H1 (cell line): ENCODE data around the gene TRIM46. TPM values are rescaled to one million over a fixed set of nuclear protein-coding genes. Genes with fewer than 3 reads are reported as not detected.

ENCODE experiments used
- CTCF ChIA-PET: fragments of 300-600 bp; sonication (Branson Sonifier 250); formaldehyde crosslinking; loops from one replicate; lab custom pipeline; 2021; ENCODE audit not compliant: partially characterized antibody; lab: Charles Lee
- POLR2A ChIA-PET: fragments of 300-600 bp; sonication (Branson Sonifier 250); formaldehyde crosslinking; loops from one replicate; lab custom pipeline; 2021; ENCODE audit warnings: inconsistent platforms; ENCODE audit not compliant: partially characterized antibody; lab: Charles Lee
- DNase-seq, 2 experiments: peaks; one replicate each; pipeline versions ENCODE4 v3.0.0 to v3.0.0-alpha.2; 2010 to 2022; ENCODE audit warnings: low spot score in 2 of 2, low read depth in 1 of 2, mixed read lengths in 1 of 2
- FAIRE-seq: peaks from 2 replicates; lab custom pipeline; 2011; peaks lifted over from hg19 to GRCh38; lab: Jason Lieb, UNC
- H2AFZ ChIP-seq: 2 replicates; pipeline ENCODE4 v1.8.1; 2012; ENCODE audit warnings: low read length, inconsistent platforms
- H2AK5ac ChIP-seq: 2 replicates; pipeline ENCODE4 v1.6.1; 2013; ENCODE audit warnings: low read depth, low read length
- H2BK120ac ChIP-seq: replicated peaks from 2 replicates; pipeline ENCODE3; 2013; ENCODE audit warnings: low read depth, low read length, inconsistent platforms
- H2BK12ac ChIP-seq: 2 replicates; pipeline ENCODE4 v1.6.1; 2013; ENCODE audit warnings: low read depth, low read length
- H2BK15ac ChIP-seq: 2 replicates; pipeline ENCODE4 v1.6.1; 2013; ENCODE audit warnings: low read length
- H2BK20ac ChIP-seq: 2 replicates; pipeline ENCODE4 v1.6.1; 2013; ENCODE audit warnings: low read length
- H2BK5ac ChIP-seq: 2 replicates; pipeline ENCODE4 v1.6.1; 2013; ENCODE audit warnings: low read depth, low read length
- H3K14ac ChIP-seq: 2 replicates; pipeline ENCODE4 v1.6.1; 2013; ENCODE audit warnings: inconsistent platforms; ENCODE audit not compliant: insufficient read length
- H3K18ac ChIP-seq: 2 replicates; pipeline ENCODE4 v1.6.1; 2013; ENCODE audit warnings: low read length; ENCODE audit errors: extremely low read depth
- H3K23ac ChIP-seq: 2 replicates; pipeline ENCODE4 v1.6.1; 2013; ENCODE audit warnings: inconsistent platforms; ENCODE audit not compliant: insufficient read length
- H3K23me2 ChIP-seq: 2 replicates; pipeline ENCODE4 v1.6.1; 2013; ENCODE audit warnings: low read depth, low read length
- H3K27ac ChIP-seq: 2 replicates; pipeline ENCODE4 v1.6.1; 2011; ENCODE audit warnings: low read depth, low read length, inconsistent platforms
- H3K27me3 ChIP-seq, 4 experiments: replicated peaks in 1 of 4; 1 replicate in 1 of 4; 2 replicates in 3 of 4; pipeline versions ENCODE4 v1.6.1 to v1.8.1; 2011 to 2013; ENCODE audit warnings: low read length in 3 of 4, mild to moderate bottlenecking in 3 of 4, inconsistent platforms in 2 of 4, mixed read lengths in 2 of 4, moderate library complexity in 1 of 4; ENCODE audit not compliant: control insufficient read depth in 3 of 4, insufficient read depth in 3 of 4; ENCODE audit errors: extremely low read depth in 1 of 4
- H3K36me3 ChIP-seq, 4 experiments: 2 replicates each; pipeline versions ENCODE4 v1.6.1 to v1.8.1; 2011 to 2013; ENCODE audit warnings: mild to moderate bottlenecking in 4 of 4, low read length in 3 of 4, moderate library complexity in 2 of 4, control low read depth in 1 of 4, inconsistent platforms in 1 of 4; ENCODE audit not compliant: insufficient read depth in 4 of 4, control insufficient read depth in 2 of 4
- H3K4ac ChIP-seq: replicated peaks from 2 replicates; pipeline ENCODE3; 2013; ENCODE audit warnings: low read length, low read depth, mixed read lengths, inconsistent platforms; ENCODE audit not compliant: insufficient read length
- H3K4me1 ChIP-seq, 4 experiments: replicated peaks in 1 of 4; 1 replicate in 1 of 4; 2 replicates in 3 of 4; pipeline versions ENCODE4 v1.6.1 to v1.8.1; 2011 to 2013; ENCODE audit warnings: low read length in 3 of 4, inconsistent platforms in 2 of 4, mixed read lengths in 1 of 4; ENCODE audit not compliant: insufficient read depth in 4 of 4, control insufficient read depth in 3 of 4
- H3K4me2 ChIP-seq, 2 experiments: 2 replicates each; pipeline versions ENCODE4 v1.6.1 to v1.8.1; 2011 to 2013; ENCODE audit warnings: low read depth in 2 of 2, low read length in 2 of 2, control low read depth in 1 of 2, inconsistent platforms in 1 of 2, mild to moderate bottlenecking in 1 of 2; ENCODE audit not compliant: insufficient read depth in 1 of 2
- H3K4me3 ChIP-seq, 4 experiments: fragments of 200-600, 300-600 bp in 1 of 4; sonication (generic), shearing (Covaris generic), sonication (Bioruptor Twin) in 1 of 4; 2 replicates each; pipeline versions ENCODE4 v1.5.1 to v1.8.1; 2011 to 2016; ENCODE audit warnings: low read length in 4 of 4, low read depth in 3 of 4, control low read depth in 2 of 4, inconsistent platforms in 2 of 4, mild to moderate bottlenecking in 2 of 4, mixed read lengths in 1 of 4, moderate library complexity in 1 of 4; ENCODE audit not compliant: insufficient read depth in 2 of 4; ENCODE audit errors: extremely low read depth in 1 of 4
- H3K56ac ChIP-seq: replicated peaks from 2 replicates; pipeline ENCODE3; 2013; ENCODE audit warnings: low read depth, mild to moderate bottlenecking, mixed read lengths, low read length, inconsistent platforms; ENCODE audit not compliant: insufficient read length
- H3K79me1 ChIP-seq: 2 replicates; pipeline ENCODE4 v1.6.1; 2013; ENCODE audit warnings: low read depth, low read length, control low read depth
- H3K79me2 ChIP-seq, 2 experiments: 2 replicates each; pipeline versions ENCODE4 v1.6.1 to v1.8.1; 2012 to 2013; ENCODE audit warnings: low read length in 2 of 2, mild to moderate bottlenecking in 2 of 2, inconsistent platforms in 1 of 2; ENCODE audit not compliant: insufficient read depth in 2 of 2, control insufficient read depth in 1 of 2
- H3K9ac ChIP-seq, 4 experiments: replicated peaks in 1 of 4; 1 replicate in 1 of 4; 2 replicates in 3 of 4; pipeline versions ENCODE4 v1.6.1 to v1.8.1; 2011 to 2013; ENCODE audit warnings: low read depth in 3 of 4, low read length in 3 of 4, control low read depth in 2 of 4, mild to moderate bottlenecking in 2 of 4, moderate library complexity in 2 of 4, inconsistent platforms in 1 of 4; ENCODE audit errors: extremely low read depth in 1 of 4
- H3K9me3 ChIP-seq, 2 experiments: 2 replicates each; pipeline versions ENCODE4 v1.6.1 to v1.8.1; 2012 to 2013; ENCODE audit warnings: mild to moderate bottlenecking in 2 of 2, moderate library complexity in 2 of 2, control low read depth in 1 of 2, inconsistent platforms in 1 of 2, low read depth in 1 of 2, low read length in 1 of 2, mixed read lengths in 1 of 2; ENCODE audit not compliant: insufficient read depth in 2 of 2
- H4K20me1 ChIP-seq, 2 experiments: replicated peaks in 1 of 2; 2 replicates each; pipeline versions ENCODE3 to v1.8.1; 2011 to 2013; ENCODE audit warnings: inconsistent platforms in 2 of 2, low read length in 2 of 2, mild to moderate bottlenecking in 1 of 2; ENCODE audit not compliant: insufficient read depth in 2 of 2, control insufficient read depth in 1 of 2
- H4K5ac ChIP-seq: 2 replicates; pipeline ENCODE4 v1.6.1; 2013; ENCODE audit warnings: low read length, low read depth, mixed read lengths, inconsistent platforms; ENCODE audit not compliant: insufficient read length
- H4K8ac ChIP-seq: 2 replicates; pipeline ENCODE4 v1.8.0; 2013; ENCODE audit warnings: mild to moderate bottlenecking, moderate library complexity, low read length, inconsistent platforms; ENCODE audit not compliant: insufficient read depth; ENCODE audit errors: extremely low read depth
- H4K91ac ChIP-seq: replicated peaks from 2 replicates; pipeline ENCODE3; 2013; ENCODE audit warnings: low read length, mixed read lengths, inconsistent platforms; ENCODE audit not compliant: insufficient read length
- ATF3 ChIP-seq: IDR thresholded peaks from 2 replicates; pipeline ENCODE4 v1.6.1; 2011; ENCODE audit warnings: low read depth, mild to moderate bottlenecking, low read length; ENCODE audit not compliant: insufficient read depth
- KDM5A ChIP-seq: fragments of 200-600 bp; IDR thresholded peaks from 2 replicates; pipeline ENCODE4 v1.7.1; 2012; ENCODE audit warnings: mild to moderate bottlenecking, low read length, inconsistent platforms, mixed read lengths
- WGBS, 2 experiments: shearing (Covaris generic) in 1 of 2; methylation state at CpG; one replicate each; pipeline versions ENCODE4 v1.1.6 to v1.1.7; 2013 to 2015; ENCODE audit warnings: low lambda C conversion rate in 2 of 2, mixed read lengths in 2 of 2, inconsistent platforms in 1 of 2, low coverage in 1 of 2, missing lambda C conversion rate in 1 of 2; ENCODE audit not compliant: insufficient replicate concordance in 2 of 2, insufficient coverage in 1 of 2, insufficient read length in 1 of 2; ENCODE audit errors: extremely low coverage in 1 of 2, missing lambda C conversion rate in 1 of 2; 5-methylcytosine and 5-hydroxymethylcytosine counted together
- polyA plus RNA-seq, 7 experiments: library from polyadenylated mRNA; depleted of rRNA in 3 of 7; stranded (reverse) in 5 of 7; unstranded in 2 of 7; fragments of >200 nt in 5 of 7; fragments of 200-250 nt in 2 of 7; gene quantifications; 1 replicate in 5 of 7; 2 replicates in 1 of 7; 4 replicates in 1 of 7; pipeline versions ENCODE4 v1.2.1 to v1.2.3, GENCODE V29; 2011 to 2013; ENCODE audit warnings: missing spikeins in 2 of 7, mixed read lengths in 2 of 7
- total RNA-seq: library from RNA; stranded (reverse); fragmentation: NEBNext Ultra II Directional; extraction: Animal tissue kit (Norgen Biotek cat#: 25700); gene quantifications from 2 replicates; pipeline ENCODE4 v1.2.1, GENCODE V29; 2021

Gene TRIM46
- total and polyA plus RNA-seq, 2 of the 8 experiments (the other 6 are each of a cell fraction or from before 2014, with no cell fraction given): 15.5 to 21.6 TPM

DNA sequence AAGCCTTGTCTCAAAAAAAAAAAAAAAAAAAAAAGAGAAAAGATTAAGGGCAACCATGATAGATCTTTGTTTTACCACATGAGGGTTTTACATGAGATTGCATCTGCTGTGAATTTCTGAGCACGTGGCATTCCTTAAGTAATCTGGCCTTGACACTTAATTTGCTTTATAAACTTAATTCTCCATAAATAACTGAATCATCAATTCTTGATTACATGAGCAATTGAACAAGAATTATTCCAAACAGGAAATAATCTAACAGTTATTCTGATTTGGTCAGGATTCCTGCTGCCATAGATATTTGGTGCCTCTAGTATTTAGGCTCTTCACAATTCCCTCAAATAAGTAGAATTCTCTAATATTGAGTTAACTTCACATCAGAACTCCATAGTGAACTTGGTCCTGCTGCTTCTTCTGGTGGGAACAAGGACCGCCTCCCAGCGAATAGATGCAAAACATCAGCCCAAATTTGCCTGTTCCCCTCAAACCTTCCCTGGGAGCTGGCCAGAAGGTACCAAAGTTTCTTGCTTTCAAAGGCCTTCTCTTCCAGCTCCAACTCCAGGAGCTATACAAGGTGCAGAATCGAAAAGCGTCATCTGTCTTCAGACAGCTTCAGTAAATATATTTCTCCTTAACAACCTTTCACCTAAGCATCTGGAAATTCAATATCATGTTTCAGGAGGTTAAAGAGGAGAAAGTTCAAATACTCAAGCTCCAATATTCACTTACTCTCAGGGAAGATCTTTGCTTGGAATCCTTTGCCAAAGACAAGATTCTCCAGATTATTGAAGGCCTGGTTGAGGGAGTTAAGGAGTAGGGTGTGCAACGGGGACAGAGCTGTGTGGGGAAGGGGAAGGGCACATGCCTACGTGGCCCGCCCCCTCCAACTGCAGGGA is 1.6 kb upstream of the TRIM46 start:
- Histone ChIP-seq H2AFZ (no peak overlapping the region; the same call in 1 of the 2 replicates), H3K18ac (peak overlapping the region; percentile 64), H3K14ac (no peak overlapping the region), H2AK5ac (no peak overlapping the region), H2BK5ac (peak overlapping the region; percentile 77; the same call in 1 of the 2 replicates), H3K27ac (no peak overlapping the region), H2BK20ac (no peak overlapping the region), H3K79me2 (peaks cover 0 to 16% of the 10 kb centered on the region in 2 experiments; a peak in 2 of 4 replicates), H3K4me1 (peaks cover 3 to 28% (median 10%) of the 10 kb centered on the region in 4 experiments), H4K20me1 (peaks cover 2 to 6% of the 10 kb centered on the region in 2 experiments), H3K36me3 (peaks cover 3 to 13% (median 7%) of the 10 kb centered on the region in 4 experiments; a peak in 6 of 8 replicates), H3K9me3 (no peaks in the 10 kb centered on the region), H4K8ac (peak overlapping the region; percentile 91; the same call in 1 of the 2 replicates), H4K91ac (peak overlapping the region; percentile 27), H3K4me3 (peak overlapping the region; percentile 54 to 95 (median 86)), H3K4ac (peak overlapping the region; percentile 33), H3K4me2 (peak overlapping the region; percentile 37 to 90), H3K56ac (no peak overlapping the region), H2BK12ac (peak overlapping the region; percentile 53; the same call in 1 of the 2 replicates), H3K9ac (peak overlapping the region in 3 of 4 experiments; percentile 1 to 66 (median 49); a peak in 5 of 7 replicates), H4K5ac (peak overlapping the region; percentile 88), H3K23me2 (peaks cover 15% of the 10 kb centered on the region), H2BK15ac (no peak overlapping the region), H3K79me1 (no peaks in the 10 kb centered on the region; the same call in 1 of the 2 replicates), H3K23ac (no peak overlapping the region), H2BK120ac (no peak overlapping the region), H3K27me3 (no peaks in the 10 kb centered on the region)
- DNase-seq: no peak
- CTCF ChIA-PET: interaction anchor here (0.7 to 12.4 kb wide), 24 partner anchors 14 to 121 kb away, joined by 3 to 215 read pairs (median 5); partner anchors contain the start of genes DPM3, EFNA1, EFNA4 and SLC50A1
- WGBS, 2 experiments: 58% methylated on average over 8 of the region's 8 CpGs; no CpG with 5 or more reads in 1 of the 2 experiments
- no peak for FAIRE-seq
- POLR2A ChIA-PET: interaction anchor here (0.8 to 20.5 kb wide), 17 partner anchors 14 to 106 kb away, joined by 3 to 512 read pairs (median 4); partner anchors contain the start of genes CLK2, DPM3, MTX1 and THBS3
- TF ChIP-seq ATF3 (no peak), KDM5A (peak; percentile 5; the same call in 1 of the 2 replicates)
